Liver (tissue), 9 donors: ENCODE measurements around the gene CRHR2. TPM values are rescaled to one million over a fixed set of nuclear protein-coding genes. Genes with fewer than 3 reads are reported as not detected.

ENCODE experiments used
- DNase-seq: peaks from one replicate; pipeline ENCODE4 v3.0.0-alpha.2; 2017; ENCODE audit warnings: low spot score
- H3K27ac ChIP-seq, 2 donors: one replicate each; pipeline ENCODE4 v1.7.0; 2013; ENCODE audit warnings: inconsistent platforms in 2 of 2, low read length in 2 of 2, control low read depth in 1 of 2, low read depth in 1 of 2, mild to moderate bottlenecking in 1 of 2
- H3K27me3 ChIP-seq, 4 donors: one replicate each; pipeline versions ENCODE4 v1.6.1 to v1.7.0; 2013; ENCODE audit warnings: low read length in 3 of 4, inconsistent platforms in 1 of 4, mild to moderate bottlenecking in 1 of 4, moderate library complexity in 1 of 4; ENCODE audit not compliant: control insufficient read depth in 4 of 4, insufficient read depth in 4 of 4
- H3K36me3 ChIP-seq, 4 donors: one replicate each; pipeline versions ENCODE4 v1.6.1 to v1.7.0; 2013; ENCODE audit warnings: low read length in 3 of 4, mild to moderate bottlenecking in 3 of 4, low read depth in 1 of 4, moderate library complexity in 1 of 4; ENCODE audit not compliant: control insufficient read depth in 4 of 4, insufficient read depth in 3 of 4
- H3K4me1 ChIP-seq, 4 donors: one replicate each; pipeline versions ENCODE4 v1.6.1 to v1.7.0; 2013; ENCODE audit warnings: low read length in 3 of 4, mild to moderate bottlenecking in 3 of 4, moderate library complexity in 1 of 4; ENCODE audit not compliant: control insufficient read depth in 4 of 4, insufficient read depth in 4 of 4
- H3K4me3 ChIP-seq, 3 donors: one replicate each; pipeline versions ENCODE4 v1.6.1 to v1.7.0; 2013; ENCODE audit warnings: low read length in 3 of 3, control low read depth in 1 of 3, low read depth in 1 of 3, mild to moderate bottlenecking in 1 of 3
- H3K9ac ChIP-seq, 2 donors: one replicate each; pipeline ENCODE4 v1.7.0; 2013; ENCODE audit warnings: low read length in 2 of 2, mild to moderate bottlenecking in 2 of 2, moderate library complexity in 2 of 2, control low read depth in 1 of 2, low read depth in 1 of 2
- H3K9me3 ChIP-seq, 4 donors: one replicate each; pipeline versions ENCODE4 v1.6.1 to v1.7.0; 2013; ENCODE audit warnings: low read length in 3 of 4; ENCODE audit not compliant: control insufficient read depth in 4 of 4
- FOXA1 ChIP-seq: IDR thresholded peaks from 2 replicates; pipeline ENCODE4 v1.6.1; 2016; ENCODE audit warnings: antibody characterized with exemption
- FOXA2 ChIP-seq: IDR thresholded peaks from 2 replicates; pipeline ENCODE4 v1.6.1; 2016; ENCODE audit warnings: antibody characterized with exemption
- GABPA ChIP-seq, 2 donors: IDR thresholded peaks in 1 of 2; conservative IDR thresholded peaks in 1 of 2; 2 replicates each; pipeline ENCODE4 v1.6.1; 2016; ENCODE audit warnings: antibody characterized with exemption in 2 of 2, mild to moderate bottlenecking in 1 of 2, moderate library complexity in 1 of 2
- JUND ChIP-seq, 2 donors: IDR thresholded peaks; 2 replicates each; pipeline ENCODE4 v1.6.1; 2016; ENCODE audit warnings: antibody characterized with exemption in 2 of 2
- SP1 ChIP-seq: IDR thresholded peaks from 2 replicates; pipeline ENCODE4 v1.6.1; 2018; ENCODE audit warnings: antibody characterized with exemption, mild to moderate bottlenecking
- TAF1 ChIP-seq: conservative IDR thresholded peaks from 2 replicates; pipeline ENCODE4 v1.6.1; 2016; ENCODE audit warnings: antibody characterized with exemption, mild to moderate bottlenecking
- YY1 ChIP-seq: IDR thresholded peaks from 2 replicates; pipeline ENCODE4 v1.6.1; 2016; ENCODE audit warnings: antibody characterized with exemption, mild to moderate bottlenecking
- WGBS: extraction: QIAGEN DNeasy Blood & Tissue Kit; methylation state at CpG from one replicate; pipeline ENCODE4 v1.1.7; 2013; 5-methylcytosine and 5-hydroxymethylcytosine counted together
- polyA plus RNA-seq, 2 donors: library from polyadenylated mRNA; stranded (reverse) in 1 of 2; unstranded in 1 of 2; fragments of 200-250 nt in 1 of 2; fragments of >200 nt in 1 of 2; fragmentation: Nextera tagmentation in 1 of 2; extraction: Ambion mirVana in 1 of 2; gene quantifications; one replicate each; pipeline versions ENCODE4 v1.2.1 to v1.2.3, GENCODE V29; 2013 to 2015
- total RNA-seq, 2 donors: library from RNA; depleted of rRNA; stranded (reverse); fragments of >200 nt; gene quantifications; one replicate each; pipeline ENCODE4 v1.2.3, GENCODE V29; 2014
- TF ChIP-seq, protein P1 (sequence below): IDR thresholded peaks from 2 replicates; pipeline ENCODE4 v1.6.1; 2016; ENCODE audit warnings: antibody characterized with exemption
- TF ChIP-seq, protein P2 (sequence below): fragments of 150-350 bp; IDR thresholded peaks from 2 replicates; pipeline ENCODE4 v1.5.1; 2017; ENCODE audit warnings: improper control_type of control experiment, low read depth, low read length; ENCODE audit not compliant: missing input control
- TF ChIP-seq, protein P3 (sequence below): IDR thresholded peaks from 2 replicates; pipeline ENCODE4 v1.6.1; 2016; ENCODE audit warnings: antibody characterized with exemption
- TF ChIP-seq, protein P4 (sequence below): IDR thresholded peaks from 2 replicates; pipeline ENCODE4 v1.6.1; 2016; ENCODE audit warnings: antibody characterized with exemption, mild to moderate bottlenecking
- donor health status: healthy.
- donor health status: healthy.
- donor health status: healthy.
- donor health status: healthy.
- donor health status: healthy.

CRHR2 gene
- total and polyA plus RNA-seq, 4 donors: not detected

DNA sequence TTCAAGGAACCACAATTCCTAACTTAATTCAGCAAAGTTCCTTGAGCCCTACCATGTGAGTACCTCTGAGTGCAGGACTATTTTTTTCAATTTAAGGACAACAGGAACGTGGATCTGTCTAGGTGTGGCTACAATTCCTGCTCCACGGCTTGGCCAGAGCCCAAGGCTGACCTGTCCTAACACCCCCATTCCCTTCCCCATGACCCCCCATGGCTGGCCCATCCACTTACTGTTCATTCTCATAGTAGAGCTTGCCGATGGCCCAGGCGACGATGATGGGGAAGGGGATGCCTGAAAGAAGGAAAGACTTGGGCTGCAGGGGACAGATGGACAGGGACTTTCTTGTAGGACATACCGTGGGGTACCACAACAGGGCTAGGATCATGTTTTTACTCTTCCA lies 20.3 kb downstream of the CRHR2 start:
- WGBS: 89% methylated on average over 6 of the region's 6 CpGs
- TF ChIP-seq SP1: no peak
- TF ChIP-seq GABPA (IDR thresholded peaks at IDR 0.05 in 1 of 2, conservative IDR thresholded peaks at IDR 0.05 in 1 of 2): no peak
- TF ChIP-seq, protein P1, sequence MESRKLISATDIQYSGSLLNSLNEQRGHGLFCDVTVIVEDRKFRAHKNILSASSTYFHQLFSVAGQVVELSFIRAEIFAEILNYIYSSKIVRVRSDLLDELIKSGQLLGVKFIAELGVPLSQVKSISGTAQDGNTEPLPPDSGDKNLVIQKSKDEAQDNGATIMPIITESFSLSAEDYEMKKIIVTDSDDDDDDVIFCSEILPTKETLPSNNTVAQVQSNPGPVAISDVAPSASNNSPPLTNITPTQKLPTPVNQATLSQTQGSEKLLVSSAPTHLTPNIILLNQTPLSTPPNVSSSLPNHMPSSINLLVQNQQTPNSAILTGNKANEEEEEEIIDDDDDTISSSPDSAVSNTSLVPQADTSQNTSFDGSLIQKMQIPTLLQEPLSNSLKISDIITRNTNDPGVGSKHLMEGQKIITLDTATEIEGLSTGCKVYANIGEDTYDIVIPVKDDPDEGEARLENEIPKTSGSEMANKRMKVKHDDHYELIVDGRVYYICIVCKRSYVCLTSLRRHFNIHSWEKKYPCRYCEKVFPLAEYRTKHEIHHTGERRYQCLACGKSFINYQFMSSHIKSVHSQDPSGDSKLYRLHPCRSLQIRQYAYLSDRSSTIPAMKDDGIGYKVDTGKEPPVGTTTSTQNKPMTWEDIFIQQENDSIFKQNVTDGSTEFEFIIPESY: no peak
- TF ChIP-seq JUND (IDR thresholded peaks at IDR 0.05): no peak
- TF ChIP-seq, protein P2, sequence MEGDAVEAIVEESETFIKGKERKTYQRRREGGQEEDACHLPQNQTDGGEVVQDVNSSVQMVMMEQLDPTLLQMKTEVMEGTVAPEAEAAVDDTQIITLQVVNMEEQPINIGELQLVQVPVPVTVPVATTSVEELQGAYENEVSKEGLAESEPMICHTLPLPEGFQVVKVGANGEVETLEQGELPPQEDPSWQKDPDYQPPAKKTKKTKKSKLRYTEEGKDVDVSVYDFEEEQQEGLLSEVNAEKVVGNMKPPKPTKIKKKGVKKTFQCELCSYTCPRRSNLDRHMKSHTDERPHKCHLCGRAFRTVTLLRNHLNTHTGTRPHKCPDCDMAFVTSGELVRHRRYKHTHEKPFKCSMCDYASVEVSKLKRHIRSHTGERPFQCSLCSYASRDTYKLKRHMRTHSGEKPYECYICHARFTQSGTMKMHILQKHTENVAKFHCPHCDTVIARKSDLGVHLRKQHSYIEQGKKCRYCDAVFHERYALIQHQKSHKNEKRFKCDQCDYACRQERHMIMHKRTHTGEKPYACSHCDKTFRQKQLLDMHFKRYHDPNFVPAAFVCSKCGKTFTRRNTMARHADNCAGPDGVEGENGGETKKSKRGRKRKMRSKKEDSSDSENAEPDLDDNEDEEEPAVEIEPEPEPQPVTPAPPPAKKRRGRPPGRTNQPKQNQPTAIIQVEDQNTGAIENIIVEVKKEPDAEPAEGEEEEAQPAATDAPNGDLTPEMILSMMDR: no peak
- no peak for DNase-seq
- Histone ChIP-seq H3K4me1 (no peaks in the 10 kb centered on the region), H3K4me3 (no peak overlapping the region), H3K9me3 (no peaks in the 10 kb centered on the region), H3K36me3 (no peaks in the 10 kb centered on the region), H3K27me3 (no peaks in the 10 kb centered on the region), H3K9ac (no peak overlapping the region), H3K27ac (no peak overlapping the region)

DNA sequence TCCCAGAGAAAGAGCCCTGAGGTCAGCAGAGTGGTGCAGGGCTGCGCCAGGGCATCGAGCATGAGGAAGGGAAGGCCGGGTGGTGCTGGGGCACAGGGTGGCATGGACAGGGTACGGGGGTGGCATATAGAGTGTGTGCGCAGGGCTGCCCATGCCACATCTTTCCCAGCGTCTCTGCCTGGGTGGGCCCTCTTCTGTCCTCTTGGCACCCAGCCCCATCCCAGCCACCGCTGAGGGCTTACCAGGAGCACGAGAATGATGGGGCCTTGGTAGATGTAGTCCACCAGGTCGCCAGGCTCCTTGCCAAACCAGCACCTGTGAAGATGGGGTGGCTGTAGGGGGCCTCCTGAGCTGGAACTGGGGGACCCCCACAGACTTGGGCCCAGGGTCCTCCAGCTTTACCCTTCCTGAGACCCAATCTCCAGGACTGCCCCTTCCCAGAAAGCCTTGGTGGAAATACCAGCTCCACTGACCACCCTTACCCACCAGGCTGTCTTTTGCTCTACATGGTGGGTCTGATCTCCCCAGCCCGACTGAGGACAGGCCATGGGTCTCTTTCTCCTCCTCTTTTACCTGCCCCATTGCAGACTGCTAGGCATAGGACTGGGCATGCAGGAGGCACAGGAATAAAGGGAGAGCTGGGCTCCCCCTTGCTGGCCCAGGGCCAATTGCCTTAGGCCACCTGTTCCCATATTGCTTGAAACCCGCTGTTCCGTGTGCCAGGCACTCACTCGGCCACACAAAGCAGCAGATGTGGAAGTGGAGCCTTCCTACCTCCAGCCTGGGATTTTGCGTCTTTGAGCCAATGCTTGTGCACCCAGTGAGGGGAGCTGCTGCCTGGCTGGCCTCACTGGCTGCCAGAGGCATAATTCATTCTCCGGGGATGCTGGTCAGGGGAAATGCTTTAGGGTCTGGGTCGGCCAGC lies 21.7 kb downstream of the CRHR2 start:
- no peak for DNase-seq
- Histone ChIP-seq H3K27ac (no peak overlapping the region), H3K9me3 (no peaks in the 10 kb centered on the region), H3K36me3 (no peaks in the 10 kb centered on the region), H3K4me1 (no peaks in the 10 kb centered on the region), H3K27me3 (no peaks in the 10 kb centered on the region), H3K9ac (no peak overlapping the region), H3K4me3 (no peak overlapping the region)
- TF ChIP-seq, protein P3, sequence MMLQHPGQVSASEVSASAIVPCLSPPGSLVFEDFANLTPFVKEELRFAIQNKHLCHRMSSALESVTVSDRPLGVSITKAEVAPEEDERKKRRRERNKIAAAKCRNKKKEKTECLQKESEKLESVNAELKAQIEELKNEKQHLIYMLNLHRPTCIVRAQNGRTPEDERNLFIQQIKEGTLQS: no peak
- TF ChIP-seq TAF1 (no peak), FOXA2 (no peak), GABPA (IDR thresholded peaks at IDR 0.05 in 1 of 2, conservative IDR thresholded peaks at IDR 0.05 in 1 of 2) (no peak)
- TF ChIP-seq, protein P1: no peak
- WGBS: 89% methylated on average over 16 of the region's 16 CpGs

DNA sequence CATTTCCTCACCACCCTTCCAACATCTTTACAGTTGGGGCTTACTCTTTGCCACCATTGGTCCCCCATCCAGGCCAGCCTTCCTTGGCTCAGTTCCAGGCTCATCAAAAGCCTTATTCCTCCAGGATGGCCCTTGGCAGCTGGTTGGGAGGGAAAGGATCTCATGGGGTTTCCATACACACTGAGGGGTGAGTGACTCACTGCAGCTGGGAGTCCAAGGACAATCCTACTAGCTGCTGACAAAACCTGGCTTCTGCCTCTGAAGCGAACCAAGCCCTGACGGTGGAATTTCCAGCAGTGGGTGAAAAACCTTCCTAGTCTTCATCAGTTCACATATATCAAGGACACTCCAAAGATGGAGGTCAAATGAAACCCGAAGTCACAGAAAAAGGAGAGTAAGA lies 22.9 kb downstream of the CRHR2 start:
- 87% methylated on average over 3 of the region's 3 CpGs for WGBS
- no peaks in the 10 kb centered on the region for H3K36me3 ChIP-seq
- no peaks in the 10 kb centered on the region for H3K27me3 ChIP-seq
- H3K9ac ChIP-seq: no peak overlapping the region
- no peak overlapping the region for H3K27ac ChIP-seq
- no peak overlapping the region for H3K4me3 ChIP-seq
- H3K4me1 ChIP-seq: no peaks in the 10 kb centered on the region
- H3K9me3 ChIP-seq: no peaks in the 10 kb centered on the region
- DNase-seq: no peak
- TF ChIP-seq, protein P3: no peak
- no peak for TF ChIP-seq YY1
- TF ChIP-seq TAF1: no peak
- no peak for TF ChIP-seq GABPA (IDR thresholded peaks at IDR 0.05 in 1 of 2, conservative IDR thresholded peaks at IDR 0.05 in 1 of 2)
- TF ChIP-seq, protein P2: no peak
- no peak for TF ChIP-seq FOXA1
- TF ChIP-seq, protein P4, sequence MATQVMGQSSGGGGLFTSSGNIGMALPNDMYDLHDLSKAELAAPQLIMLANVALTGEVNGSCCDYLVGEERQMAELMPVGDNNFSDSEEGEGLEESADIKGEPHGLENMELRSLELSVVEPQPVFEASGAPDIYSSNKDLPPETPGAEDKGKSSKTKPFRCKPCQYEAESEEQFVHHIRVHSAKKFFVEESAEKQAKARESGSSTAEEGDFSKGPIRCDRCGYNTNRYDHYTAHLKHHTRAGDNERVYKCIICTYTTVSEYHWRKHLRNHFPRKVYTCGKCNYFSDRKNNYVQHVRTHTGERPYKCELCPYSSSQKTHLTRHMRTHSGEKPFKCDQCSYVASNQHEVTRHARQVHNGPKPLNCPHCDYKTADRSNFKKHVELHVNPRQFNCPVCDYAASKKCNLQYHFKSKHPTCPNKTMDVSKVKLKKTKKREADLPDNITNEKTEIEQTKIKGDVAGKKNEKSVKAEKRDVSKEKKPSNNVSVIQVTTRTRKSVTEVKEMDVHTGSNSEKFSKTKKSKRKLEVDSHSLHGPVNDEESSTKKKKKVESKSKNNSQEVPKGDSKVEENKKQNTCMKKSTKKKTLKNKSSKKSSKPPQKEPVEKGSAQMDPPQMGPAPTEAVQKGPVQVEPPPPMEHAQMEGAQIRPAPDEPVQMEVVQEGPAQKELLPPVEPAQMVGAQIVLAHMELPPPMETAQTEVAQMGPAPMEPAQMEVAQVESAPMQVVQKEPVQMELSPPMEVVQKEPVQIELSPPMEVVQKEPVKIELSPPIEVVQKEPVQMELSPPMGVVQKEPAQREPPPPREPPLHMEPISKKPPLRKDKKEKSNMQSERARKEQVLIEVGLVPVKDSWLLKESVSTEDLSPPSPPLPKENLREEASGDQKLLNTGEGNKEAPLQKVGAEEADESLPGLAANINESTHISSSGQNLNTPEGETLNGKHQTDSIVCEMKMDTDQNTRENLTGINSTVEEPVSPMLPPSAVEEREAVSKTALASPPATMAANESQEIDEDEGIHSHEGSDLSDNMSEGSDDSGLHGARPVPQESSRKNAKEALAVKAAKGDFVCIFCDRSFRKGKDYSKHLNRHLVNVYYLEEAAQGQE: no peak
- no peak for TF ChIP-seq FOXA2
